Activated CD4-positive, alpha-beta T cell treated with anti-CD3 and anti-CD28 coated beads, Interleukin-2, Interleukin-4, amounts not matched to agents 100 ng/mL and 50 ng/mL, durations not matched to agents 16 hours and 8 hours (primary cell): Measurements from ENCODE around the gene TRAK1.

Experiments
- DNase-seq: peaks from one replicate; pipeline ENCODE4 v3.0.0-alpha.2; 2020; ENCODE audit warnings: low spot score

TRAK1 gene

DNA sequence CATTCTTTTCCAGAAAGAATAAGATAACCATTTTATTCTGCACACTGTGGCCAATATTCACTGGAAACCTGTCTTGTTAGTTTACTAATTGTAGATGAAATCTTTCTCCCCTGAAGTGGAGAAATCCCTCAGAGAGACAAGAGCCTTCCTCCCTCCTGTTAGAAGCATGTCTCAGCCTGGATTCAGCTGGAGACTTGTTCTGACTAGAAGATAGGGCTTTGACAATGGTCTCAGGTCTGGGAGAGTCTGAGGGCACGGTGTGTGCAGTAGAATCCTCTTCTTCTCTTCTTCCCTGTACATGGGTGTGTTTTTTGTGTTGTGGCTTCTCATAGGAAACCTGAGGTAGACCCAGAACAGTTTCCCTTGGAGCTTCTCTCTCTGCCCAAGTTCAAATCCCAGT is 154.9 kb downstream of the TRAK1 start:
- no peak for DNase-seq

- DNase-seq, result peak; percentile 69
Measured at GRCh38 chr3:42247576-42248027, 156.4 kb downstream of the TRAK1 start.

- DNase-seq, result no peak
Measured at GRCh38 chr3:42250761-42251160, 159.6 kb downstream of the TRAK1 start.

DNA sequence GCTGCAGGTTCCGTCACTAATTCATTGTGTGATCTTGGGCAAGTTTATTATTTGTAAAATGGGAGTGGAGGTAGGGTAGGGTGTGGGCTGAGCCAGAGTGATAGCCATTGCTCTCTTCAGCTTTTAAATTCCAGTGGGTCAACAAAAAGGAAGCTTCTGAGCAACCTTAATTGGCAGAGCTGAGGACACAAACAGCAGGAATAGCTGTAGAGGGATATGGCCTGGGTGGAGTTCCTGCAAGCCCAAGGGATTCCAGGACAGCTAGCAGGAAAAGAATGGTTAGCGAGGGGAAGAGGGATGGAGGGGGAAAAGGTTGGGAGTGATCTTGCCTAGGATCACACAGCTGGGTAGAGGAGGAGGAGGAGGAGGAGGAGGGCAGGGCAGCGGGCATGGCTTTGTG is 163.4 kb downstream of the TRAK1 start:
- DNase-seq, result no peak

- DNase-seq, result peak; percentile 9
Measured at GRCh38 chr3:42256135-42256819, 165.1 kb downstream of the TRAK1 start.

GRCh38 chr3:42257007-42257406 is 165.8 kb downstream of the TRAK1 start:
- no peak for DNase-seq

GRCh38 chr3:42262525-42262924 is 171.4 kb downstream of the TRAK1 start:
- no peak for DNase-seq

- no peak for DNase-seq
Measured at GRCh38 chr3:42263354-42264346, 172.5 kb downstream of the TRAK1 start.

- no peak for DNase-seq
Measured at GRCh38 chr3:42264399-42265058, 173.4 kb downstream of the TRAK1 start.

DNA sequence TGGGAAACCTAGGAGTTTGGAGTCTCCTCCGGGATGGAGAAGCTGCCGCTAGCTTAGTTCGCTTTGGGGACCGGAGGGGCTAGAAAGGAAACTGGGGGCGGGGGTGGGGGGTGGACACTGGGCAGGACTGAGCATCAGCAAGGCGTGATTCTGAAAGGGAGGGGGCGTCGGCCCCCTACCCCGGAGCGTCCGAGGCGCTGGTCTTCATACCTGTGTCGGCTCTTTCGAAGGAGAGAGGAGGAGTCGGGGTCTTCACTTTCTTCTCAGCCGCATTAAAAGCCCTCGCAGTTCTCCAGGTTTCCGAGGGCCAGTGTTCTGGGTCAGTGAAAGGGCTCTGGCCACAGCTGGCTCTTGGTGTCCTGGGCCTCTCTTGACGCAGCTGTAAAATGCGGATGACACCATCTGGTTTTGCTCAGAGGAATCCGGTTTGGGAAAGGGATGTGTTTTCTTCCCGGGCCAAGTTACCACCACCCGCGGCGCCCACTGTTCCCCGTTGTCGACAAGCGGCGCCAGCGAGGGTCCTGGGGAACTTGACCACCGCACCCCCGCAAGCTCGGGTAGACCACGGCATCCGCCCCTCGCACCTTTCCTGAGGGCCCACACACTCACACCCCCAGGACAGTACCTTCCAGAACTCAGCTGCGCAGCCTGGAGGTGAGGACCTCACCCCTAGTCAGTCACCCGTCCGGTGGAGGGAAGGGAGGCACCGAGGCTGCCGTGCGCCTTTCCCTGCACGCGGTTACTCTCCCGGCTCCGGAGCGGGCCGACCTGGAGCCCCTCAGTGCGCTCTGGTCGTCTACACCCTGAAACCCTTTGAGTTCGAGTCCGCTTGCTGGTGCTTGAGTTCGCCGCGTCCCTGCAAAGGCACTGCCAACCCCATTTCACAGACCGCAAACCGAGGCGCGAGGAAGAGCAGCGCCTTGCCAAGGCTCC is 174.2 kb downstream of the TRAK1 start:
- DNase-seq, result no peak

- no peak for DNase-seq
Measured at GRCh38 chr3:42266085-42266484, 174.9 kb downstream of the TRAK1 start, which contains the start of gene CCK. Gene CCK (minus strand): TSS chr3:42266185. CDS start chr3:42263630, 2,555 bp downstream.

DNA sequence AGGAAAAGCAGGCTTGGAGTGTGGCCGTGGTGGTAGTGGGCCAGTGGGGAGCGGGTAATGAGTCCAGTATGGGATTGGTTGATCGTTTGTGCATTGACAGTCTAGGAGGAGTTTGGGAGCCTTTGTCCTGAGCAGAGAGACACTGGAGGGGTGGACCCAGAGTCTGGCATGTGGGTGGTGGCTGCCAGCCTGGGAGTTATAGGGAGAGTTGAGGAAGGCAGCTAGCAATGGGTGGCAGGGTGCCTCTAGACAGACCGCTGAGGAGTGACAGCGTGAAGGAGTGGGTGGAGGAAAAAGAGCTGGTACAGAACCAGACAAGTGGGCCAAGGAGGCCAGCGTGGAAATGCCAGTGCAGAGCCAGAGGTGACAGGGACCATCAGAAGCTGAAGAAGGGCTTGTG is 176.7 kb downstream of the TRAK1 start:
- DNase-seq, result no peak

DNA sequence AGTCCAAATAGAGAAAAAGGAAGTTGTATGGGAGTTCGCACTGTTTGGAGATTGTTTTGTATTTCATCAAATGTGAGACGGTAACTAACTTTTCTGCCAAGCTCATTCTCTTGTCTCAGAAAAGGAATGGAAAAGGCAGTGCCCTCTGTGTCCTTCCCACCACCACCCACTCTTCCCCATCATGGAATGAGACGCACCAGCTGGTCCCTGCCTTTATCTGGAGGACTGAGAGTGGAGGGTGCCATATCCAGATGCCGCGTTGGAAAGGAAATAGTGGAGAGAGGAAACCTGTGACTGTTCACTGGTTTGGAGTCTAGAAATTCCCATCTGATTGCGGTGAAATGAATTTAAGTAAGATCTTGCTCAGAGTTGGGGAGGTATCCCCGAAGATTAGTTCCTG is 178.5 kb downstream of the TRAK1 start:
- no peak for DNase-seq

DNA sequence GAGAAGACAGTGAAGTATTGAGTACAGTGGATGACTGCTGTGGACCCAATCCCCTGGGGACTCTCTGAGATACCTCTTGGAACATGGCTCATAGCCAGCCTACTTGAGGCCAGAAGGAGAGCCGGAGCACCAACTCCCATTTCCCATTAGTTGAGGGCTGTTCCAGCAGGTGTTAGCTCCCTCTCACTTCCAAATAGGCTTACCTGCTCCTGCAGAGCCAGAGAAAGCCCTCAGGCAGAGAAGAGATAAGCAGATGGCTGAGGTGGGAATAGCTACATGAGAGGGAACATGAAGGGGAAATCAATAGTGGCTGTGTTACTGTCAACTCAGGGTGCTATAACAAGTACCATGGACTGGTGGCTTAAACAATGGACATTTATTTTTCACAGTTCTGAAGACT is 179.4 kb downstream of the TRAK1 start:
- DNase-seq, result no peak

DNA sequence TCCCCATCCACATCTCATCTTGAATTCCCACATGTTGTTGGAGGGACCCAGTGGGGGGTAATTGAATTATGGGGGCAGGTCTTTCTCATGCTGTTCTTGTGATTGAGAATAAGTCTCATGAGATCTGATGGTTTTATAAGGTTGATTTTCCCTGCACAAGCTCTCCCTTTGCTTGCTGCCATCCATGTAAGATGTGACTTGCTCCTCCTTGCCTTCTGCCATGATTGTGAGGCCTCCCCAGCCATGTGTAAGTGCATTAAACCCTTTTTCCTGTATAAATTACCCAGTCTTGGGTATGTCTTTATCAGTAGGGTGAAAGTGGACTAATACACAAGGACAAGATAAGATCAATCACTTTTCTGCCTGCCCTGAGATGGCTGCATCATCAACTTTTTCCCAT is 180.6 kb downstream of the TRAK1 start:
- no peak for DNase-seq

DNA sequence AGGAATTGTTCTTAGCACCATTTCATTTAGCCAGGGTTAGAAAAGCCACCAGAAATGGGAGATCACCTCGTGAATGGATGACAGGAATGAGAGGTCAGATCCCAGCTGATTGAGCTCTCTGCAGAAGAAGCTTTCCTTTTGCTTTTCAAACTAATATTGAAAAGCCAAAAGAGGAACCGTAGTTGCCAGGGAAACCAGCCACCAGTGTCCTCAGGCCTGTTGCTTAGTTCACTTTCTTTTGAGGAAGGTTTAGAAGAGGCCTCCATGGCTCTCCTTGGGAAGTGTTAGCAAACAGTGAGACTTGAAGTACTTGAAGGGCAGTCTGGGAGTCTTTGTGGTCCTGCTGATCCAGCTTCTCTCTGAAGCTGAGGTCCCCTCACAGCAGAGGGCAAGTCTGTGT is 182.2 kb downstream of the TRAK1 start:
- DNase-seq, result no peak

DNA sequence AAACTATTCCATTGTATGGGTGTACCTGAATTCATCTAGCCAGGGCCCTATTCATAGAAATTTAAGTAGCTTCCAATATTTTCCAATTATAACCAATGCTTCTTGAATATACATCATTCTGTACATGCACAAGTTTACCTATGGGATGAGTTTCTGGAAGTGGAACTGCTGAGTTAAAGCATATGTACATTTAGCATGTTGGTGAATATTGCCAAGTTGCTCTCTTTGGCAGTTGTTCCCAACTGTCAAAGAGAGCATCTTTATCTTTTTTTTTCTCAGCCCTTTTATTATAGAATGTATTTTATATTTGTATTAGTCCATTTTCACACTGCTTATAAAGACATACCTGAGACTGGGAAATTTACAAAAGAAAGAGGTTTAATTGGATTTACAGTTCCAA is 183.1 kb downstream of the TRAK1 start:
- no peak for DNase-seq

DNA sequence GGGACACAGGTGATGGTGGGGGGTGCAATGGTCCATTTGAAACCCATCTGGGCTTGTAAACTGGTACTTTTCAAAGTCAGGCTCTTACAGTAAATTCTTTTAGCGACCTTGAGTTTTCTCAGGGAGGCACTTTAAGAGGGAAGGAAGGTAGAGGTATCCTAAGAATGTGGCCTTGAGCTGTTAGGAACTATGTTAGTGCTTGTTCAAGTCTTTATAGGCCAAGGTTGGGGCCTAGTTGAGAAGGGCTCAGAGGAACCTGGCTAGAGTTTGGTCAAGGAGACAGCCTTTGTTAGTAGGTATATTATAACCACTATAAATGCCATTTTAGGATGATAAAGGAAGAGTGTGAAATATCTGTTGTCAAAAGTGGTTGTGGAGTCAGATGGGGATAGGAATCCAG is 184.1 kb downstream of the TRAK1 start:
- no peak for DNase-seq
